Measurements from ENCODE around the gene PSPH.
A peak's percentile ranks its signal among the peaks of the same experiment; 100 is the strongest.
"Not testable (repeated sequence)": the region's sequence is repeated elsewhere in the genome, so short reads cannot be mapped to it uniquely, and the experiment has no call there.

PSPH gene

GRCh38 chr7:56062382-56062781 lies 11.1 kb upstream of the PSPH start:
- DNase-seq = peak in 1 of 2 experiments; percentile 77

- no peak for DNase-seq
Observed at GRCh38 chr7:56053993-56054392, 2.7 kb upstream of the PSPH start.

GRCh38 chr7:56053379-56053778 lies 2.1 kb upstream of the PSPH start:
- no peak for DNase-seq

- DNase-seq = no peak
Observed at GRCh38 chr7:56051053-56051338, 248 bp downstream of the PSPH start.

GRCh38 chr7:56048763-56049162 lies 2.5 kb downstream of the PSPH start:
- DNase-seq = peak in 1 of 2 experiments; percentile 18

- DNase-seq = no peak
Observed at GRCh38 chr7:56048245-56048644, 3.0 kb downstream of the PSPH start.

- not testable (repeated sequence) for DNase-seq
Observed at GRCh38 chr7:56047446-56048116, 3.7 kb downstream of the PSPH start.

GRCh38 chr7:56046721-56047445 lies 4.4 kb downstream of the PSPH start:
- no peak for DNase-seq

- DNase-seq = not testable (repeated sequence)
Observed at GRCh38 chr7:56045758-56046157, 5.5 kb downstream of the PSPH start.

GRCh38 chr7:56040730-56041129 lies 10.5 kb downstream of the PSPH start:
- no peak for DNase-seq

GRCh38 chr7:56033671-56034432 lies 17.4 kb downstream of the PSPH start:
- peak; percentile 23 to 52 for DNase-seq

- not testable (repeated sequence) for DNase-seq
Observed at GRCh38 chr7:56032578-56032977, 18.7 kb downstream of the PSPH start.

GRCh38 chr7:56031556-56031955 lies 19.7 kb downstream of the PSPH start:
- not testable (repeated sequence) for DNase-seq

GRCh38 chr7:56030340-56030739 lies 20.9 kb downstream of the PSPH start:
- no peak for DNase-seq

- DNase-seq = no peak
Observed at GRCh38 chr7:56028942-56029630, 22.2 kb downstream of the PSPH start.

- DNase-seq = no peak
Observed at GRCh38 chr7:56026538-56026937, 24.7 kb downstream of the PSPH start.

GRCh38 chr7:56023500-56023899 lies 27.7 kb downstream of the PSPH start:
- DNase-seq = no peak

GRCh38 chr7:56019501-56019900 lies 31.7 kb downstream of the PSPH start:
- DNase-seq = no peak

GRCh38 chr7:56017015-56017414 lies 34.2 kb downstream of the PSPH start:
- not testable (repeated sequence) for DNase-seq

- DNase-seq = no peak
Observed at GRCh38 chr7:56009695-56010094, 41.5 kb downstream of the PSPH start.

- DNase-seq = no peak
Observed at GRCh38 chr7:56007891-56008290, 43.4 kb downstream of the PSPH start.

- DNase-seq = no peak
Observed at GRCh38 chr7:56007167-56007652, 44.0 kb downstream of the PSPH start.

- no peak for DNase-seq
Observed at GRCh38 chr7:56003749-56004148, 47.5 kb downstream of the PSPH start.
